ENCODE results near the gene DNASE1L1. TPM values are rescaled to one million over a fixed set of nuclear protein-coding genes. Genes with fewer than 3 reads are reported as not detected.

The DNASE1L1 gene
- total and polyA plus RNA-seq, 2 of the 13 experiments (the other 11 are each of a cell fraction or from before 2014, with no cell fraction given) = 4.7 to 12.3 TPM

- TF ChIP-seq FUBP1 (CRISPR knock-in tag; IDR thresholded peaks at IDR 0.05; ENCODE audit: borderline replicate concordance) (no peak), FOXO1 (CRISPR knock-in tag; IDR thresholded peaks at IDR 0.05) (no peak), POLR2AphosphoS5 (IDR thresholded peaks at IDR 0.05; ENCODE audit: low read depth, low read length) (no peak; the same call in 1 of the 2 replicates), NFIB (CRISPR knock-in tag; IDR thresholded peaks at IDR 0.05; ENCODE audit: borderline replicate concordance) (no peak), POLR2A (IDR thresholded peaks at IDR 0.05; ENCODE audit: insufficient read depth in 1 of 2, low read depth in 2 of 2, low read length in 2 of 2) (no peak), JARID2 (CRISPR knock-in tag; IDR thresholded peaks at IDR 0.05; ENCODE audit: insufficient replicate concordance) (no peak), ZNF33B (CRISPR knock-in tag; IDR thresholded peaks at IDR 0.05) (no peak), IRX3 (CRISPR knock-in tag; IDR thresholded peaks at IDR 0.05; ENCODE audit: borderline replicate concordance, low read depth) (no peak), ZNF773 (CRISPR knock-in tag; IDR thresholded peaks at IDR 0.05; ENCODE audit: borderline replicate concordance) (no peak), ZC3H4 (CRISPR knock-in tag; IDR thresholded peaks at IDR 0.05; ENCODE audit: borderline replicate concordance) (no peak), ZNF597 (CRISPR knock-in tag; IDR thresholded peaks at IDR 0.05) (no peak), ELF4 (CRISPR knock-in tag; IDR thresholded peaks at IDR 0.05; ENCODE audit: borderline replicate concordance) (no peak), IKZF5 (CRISPR knock-in tag; IDR thresholded peaks at IDR 0.05) (no peak), NR2F2 (IDR thresholded peaks at IDR 0.05; ENCODE audit: borderline replicate concordance, low read depth) (no peak), GFI1 (CRISPR knock-in tag; IDR thresholded peaks at IDR 0.05; ENCODE audit: borderline replicate concordance) (no peak), PHF8 (CRISPR knock-in tag; IDR thresholded peaks at IDR 0.05) (peak; percentile 48; the same call in 1 of the 2 replicates), CBX5 (CRISPR knock-in tag; IDR thresholded peaks at IDR 0.05; ENCODE audit: borderline replicate concordance) (no peak), E2F1 (CRISPR knock-in tag; IDR thresholded peaks at IDR 0.05) (0 out of 2 replicates have a peak, but pooled peaks have one; percentile 76), PRDM15 (CRISPR knock-in tag; IDR thresholded peaks at IDR 0.05) (no peak), MAFG (CRISPR knock-in tag; IDR thresholded peaks at IDR 0.05) (no peak)
Observed at GRCh38 chrX:154378799-154379568, 30.1 kb downstream of the DNASE1L1 start, which contains the start of gene EMD (continued).

Data from HepG2 (cell line).